Measurements from ENCODE around the gene PCK1.

Gene PCK1

GRCh38 chr20:57589728-57590484 lies 29.0 kb downstream of the PCK1 start:
- no peak for DNase-seq

DNA sequence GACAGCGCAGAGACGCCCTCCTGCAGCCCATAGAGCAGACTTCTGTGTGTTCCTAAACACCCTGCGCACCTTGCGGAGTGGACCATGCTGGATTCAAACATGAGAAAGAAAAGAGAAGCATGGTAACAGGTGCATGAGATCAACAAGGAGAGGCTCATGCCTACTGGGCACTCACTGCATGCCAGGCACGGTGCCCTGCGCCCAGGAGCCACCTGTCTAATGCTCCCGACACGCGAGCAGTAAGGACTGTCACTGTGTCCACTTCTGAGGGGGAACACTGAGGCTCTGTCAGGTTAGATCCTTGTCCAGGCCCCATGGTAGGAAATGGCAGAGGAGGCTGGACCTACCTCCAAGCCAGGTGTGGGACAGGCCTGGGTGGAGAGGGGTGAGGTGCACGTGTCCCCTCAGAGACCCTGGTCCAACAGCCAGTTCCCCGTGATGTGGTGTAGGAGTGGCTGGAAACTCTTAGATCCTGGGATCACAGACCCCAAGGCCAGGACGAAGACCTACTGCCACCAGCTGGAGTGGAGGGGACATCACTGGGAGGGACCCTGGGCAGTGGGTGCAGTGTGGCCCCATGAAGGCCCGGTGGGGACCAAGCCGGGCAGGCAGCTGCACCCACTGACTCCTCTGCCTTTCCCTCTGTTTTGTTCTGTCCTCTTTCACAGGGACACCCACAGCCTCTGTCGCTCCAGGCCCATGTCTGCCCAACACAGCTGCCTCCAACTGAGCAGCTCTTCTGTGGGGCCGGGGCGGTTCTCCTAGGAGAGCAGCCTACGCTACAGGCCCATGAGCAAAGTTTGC lies 29.8 kb downstream of the PCK1 start:
- no peak for DNase-seq

GRCh38 chr20:57591289-57592229 lies 30.6 kb downstream of the PCK1 start:
- DNase-seq = no peak

- no peak for DNase-seq
Measured at GRCh38 chr20:57592263-57593092, 31.6 kb downstream of the PCK1 start.

DNA sequence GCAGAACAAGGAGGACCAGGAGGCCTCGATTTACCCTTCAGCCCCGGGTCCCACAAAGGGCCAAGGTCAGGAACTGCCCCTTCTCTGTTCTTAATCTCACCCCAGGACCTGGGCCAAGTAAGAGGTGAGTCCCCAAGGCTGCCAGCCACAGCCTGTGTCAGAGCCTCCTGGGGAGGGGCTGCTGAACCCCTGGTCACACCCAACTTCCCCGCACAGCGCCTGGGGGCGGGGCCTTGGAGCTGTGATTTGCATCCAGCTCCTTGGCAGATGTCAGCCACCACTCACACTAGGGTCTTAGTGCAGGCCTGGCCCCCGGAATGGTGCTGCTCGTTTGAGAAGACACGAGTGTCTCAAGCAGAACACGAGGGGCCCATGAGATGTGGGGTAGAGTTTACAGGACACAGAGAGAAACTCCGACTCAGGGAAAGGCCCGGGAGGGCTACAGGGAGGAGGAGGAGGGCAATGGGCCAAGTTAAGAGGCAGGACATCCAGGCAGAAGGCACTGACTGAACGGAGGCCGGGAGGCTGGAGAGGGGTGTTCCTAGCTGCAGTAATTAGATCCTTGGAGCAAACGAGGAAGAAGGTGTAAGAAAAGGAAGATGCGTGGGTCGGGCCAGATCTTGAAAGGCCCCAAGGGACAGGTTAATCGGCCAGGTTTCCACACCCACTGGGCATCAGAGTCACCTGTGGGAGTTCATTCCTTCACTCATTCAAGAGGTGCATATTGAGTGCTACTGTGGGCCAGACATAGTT lies 32.4 kb downstream of the PCK1 start:
- DNase-seq = no peak

DNA sequence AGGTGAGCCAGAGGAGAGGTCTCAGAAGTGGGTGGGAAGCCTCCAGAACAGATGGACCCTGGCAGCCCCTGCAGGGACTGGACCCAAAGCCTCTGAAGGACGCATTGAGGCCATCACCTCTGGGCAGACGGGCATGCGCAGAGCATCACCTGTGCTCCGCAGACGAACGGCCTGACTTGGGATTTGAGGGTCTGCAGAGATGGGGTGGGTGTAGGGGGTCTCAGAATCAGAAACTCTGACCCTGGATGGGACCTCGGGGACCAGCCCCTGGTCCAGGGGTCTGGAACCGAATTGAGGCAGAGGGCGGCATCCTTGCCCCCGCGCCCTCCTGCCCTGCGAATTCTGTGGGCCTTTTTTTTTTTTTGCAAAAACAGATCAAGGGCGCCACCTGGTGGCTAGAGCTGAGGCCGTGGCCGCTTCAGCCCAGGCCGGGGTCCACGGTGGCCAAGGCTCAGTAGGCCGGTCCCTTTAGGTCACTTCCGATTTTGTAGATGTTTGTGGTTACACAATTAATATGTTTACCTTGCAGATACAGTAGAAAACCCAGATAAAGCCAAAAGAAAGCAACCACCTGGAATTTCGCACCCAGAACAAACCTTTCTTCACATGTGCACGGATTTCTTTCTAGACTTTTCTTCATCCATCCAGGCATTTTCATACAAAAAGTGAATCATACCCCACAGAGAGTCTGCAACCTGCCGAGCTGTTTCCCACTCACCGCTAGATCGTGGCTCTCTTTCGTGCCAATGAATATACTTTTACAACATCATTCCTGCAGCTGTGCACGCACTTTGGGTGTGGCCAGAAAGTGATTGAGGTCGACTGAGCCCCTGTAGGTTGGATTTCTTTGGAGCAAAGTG lies 33.4 kb downstream of the PCK1 start:
- DNase-seq = peak; percentile 40

- DNase-seq = no peak
Measured at GRCh38 chr20:57595041-57596030, 34.4 kb downstream of the PCK1 start.

GRCh38 chr20:57596358-57596757 lies 35.4 kb downstream of the PCK1 start:
- no peak for DNase-seq

DNA sequence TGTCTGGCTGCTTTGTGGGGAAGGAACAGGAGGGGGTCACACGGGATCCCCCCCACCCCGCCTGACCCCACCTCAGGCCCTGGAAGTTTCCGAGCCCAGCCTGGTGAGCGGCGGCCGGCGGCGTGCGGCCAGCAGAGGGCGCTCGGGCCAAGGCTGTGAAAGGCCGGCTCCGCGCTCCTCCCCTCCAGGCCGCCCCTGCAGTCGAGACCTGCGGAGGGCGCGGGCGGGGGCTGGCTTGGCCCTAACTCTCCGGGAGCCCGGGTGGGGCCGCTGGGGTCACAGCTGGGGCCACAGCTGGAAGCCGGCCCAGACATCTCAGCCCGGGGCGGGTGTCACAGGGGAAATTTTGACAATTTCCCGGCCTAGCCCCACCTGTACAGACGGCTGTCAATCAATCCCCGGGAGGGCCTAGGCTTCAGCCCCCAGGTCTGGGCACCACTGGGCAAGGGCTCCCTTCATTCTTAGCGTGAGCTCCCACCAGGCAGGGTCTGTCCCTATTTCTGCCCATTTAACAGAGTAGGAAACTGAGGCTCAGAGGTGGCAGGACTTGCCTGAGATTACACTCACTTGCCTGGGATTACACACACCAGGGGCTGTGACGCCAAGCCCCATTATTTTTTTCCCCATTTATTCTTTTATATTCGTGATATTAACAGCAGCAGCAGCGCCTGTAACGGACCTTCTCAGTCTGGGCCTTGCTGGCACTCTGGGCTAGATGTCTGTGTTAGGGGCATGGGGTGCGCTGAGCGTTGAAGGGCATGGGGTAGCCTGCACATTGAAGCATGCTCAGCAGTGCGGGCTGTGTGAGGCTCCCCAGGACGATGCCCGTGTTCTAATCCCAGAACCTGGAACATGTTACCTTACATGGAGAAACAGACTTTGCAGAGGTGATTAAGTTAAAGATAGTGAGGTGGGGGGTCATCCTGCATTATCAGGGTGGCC lies 36.4 kb downstream of the PCK1 start:
- DNase-seq = peak; percentile 63

DNA sequence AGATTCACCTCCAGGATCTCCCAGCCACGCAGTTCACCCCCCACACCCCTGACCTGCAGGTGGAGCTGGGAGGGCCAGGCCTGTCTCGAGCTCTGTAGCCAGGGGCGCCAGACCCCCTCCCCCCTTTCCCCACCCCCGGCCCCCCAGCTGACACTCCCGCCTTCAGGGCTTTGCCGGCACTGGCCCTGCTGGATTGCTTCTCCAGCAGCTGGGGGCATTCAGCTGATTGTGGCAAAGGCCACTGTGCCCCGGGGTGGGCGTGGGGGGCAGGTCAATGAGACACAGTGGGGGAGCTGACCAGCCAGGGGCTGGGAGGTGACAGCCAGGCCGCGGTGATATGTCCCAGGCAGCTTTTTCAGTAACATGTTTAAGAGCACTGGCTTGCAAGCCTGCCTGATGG lies 37.1 kb downstream of the PCK1 start:
- DNase-seq = no peak

DNA sequence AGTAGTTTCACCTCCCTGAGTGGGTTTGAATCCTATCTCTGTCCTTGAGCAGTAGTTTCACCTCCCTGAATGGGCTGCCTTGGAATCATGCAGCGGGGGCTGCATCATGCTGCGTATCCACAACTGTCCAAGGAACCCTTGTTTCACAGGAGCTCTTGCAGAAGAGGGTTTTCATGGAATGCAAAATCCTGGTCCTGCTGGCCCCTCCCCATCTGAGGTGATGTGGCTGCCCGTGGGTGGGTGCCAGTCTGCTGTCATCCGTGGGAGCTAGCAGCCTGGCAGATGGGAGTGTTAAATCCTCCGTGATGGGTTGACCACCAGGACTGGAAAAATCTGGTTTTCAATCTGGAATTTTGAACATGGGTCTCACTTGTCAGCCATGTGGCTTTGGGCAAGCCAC lies 37.6 kb downstream of the PCK1 start:
- no peak for DNase-seq

DNA sequence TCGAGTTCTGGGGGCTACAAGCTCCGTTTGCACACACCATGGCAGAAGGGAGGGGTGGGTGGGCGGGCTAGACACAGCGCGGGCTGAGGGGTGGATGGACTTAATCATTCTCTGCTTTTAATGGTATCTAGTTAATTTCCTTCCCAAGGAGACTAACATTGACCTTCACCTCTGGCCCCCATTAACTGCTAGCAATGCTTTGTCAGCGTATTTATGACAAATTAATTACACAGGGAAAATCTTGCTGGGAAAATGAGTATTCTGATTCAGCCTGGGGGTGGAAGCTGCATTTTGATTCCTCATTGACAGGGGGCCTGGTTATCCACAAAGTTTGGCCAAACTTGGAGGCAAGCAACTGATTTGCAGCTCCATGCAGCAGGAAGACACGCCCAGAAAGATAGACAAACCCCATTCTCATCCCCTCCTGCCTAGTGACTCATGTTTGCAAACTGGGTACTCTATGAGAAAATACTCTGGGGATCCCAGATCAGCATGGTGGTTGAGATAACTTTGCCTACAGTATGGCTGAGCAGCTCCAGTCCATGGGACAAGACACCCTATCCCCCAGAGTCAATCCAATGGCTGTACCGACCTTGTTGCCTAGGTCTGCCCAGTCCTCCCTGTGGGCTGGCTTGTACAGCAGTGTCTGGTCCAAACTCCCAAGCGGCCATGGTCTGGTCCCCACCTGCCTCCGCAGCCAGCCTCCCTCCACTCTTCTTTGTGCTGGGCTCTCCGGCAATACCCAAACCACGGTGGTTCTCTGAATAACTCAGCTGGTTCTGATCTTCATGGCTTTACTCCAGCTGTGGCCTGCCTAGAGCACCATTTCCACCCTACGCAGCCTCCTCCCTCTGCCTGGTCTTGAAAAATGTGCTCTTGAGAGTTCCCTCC lies 39.7 kb downstream of the PCK1 start:
- peak; percentile 49 for DNase-seq

DNA sequence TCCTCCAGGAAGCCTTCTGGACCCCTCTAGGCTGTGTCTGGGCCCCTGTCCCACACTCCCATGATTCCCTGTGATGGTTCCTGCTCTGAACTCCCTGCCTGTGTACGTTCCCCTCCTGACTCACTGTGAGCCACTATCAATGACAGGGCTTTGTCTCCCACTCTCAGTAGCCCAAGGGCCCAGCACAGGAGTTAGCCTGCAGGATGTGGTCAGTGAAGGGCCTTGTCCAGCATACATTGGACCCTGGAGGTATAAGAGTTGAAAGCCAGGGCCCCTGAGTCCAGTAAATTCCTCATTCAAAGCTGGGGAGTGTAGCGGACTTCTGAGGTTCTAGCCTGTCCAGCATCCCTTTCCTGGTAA lies 40.3 kb downstream of the PCK1 start:
- DNase-seq = no peak

DNA sequence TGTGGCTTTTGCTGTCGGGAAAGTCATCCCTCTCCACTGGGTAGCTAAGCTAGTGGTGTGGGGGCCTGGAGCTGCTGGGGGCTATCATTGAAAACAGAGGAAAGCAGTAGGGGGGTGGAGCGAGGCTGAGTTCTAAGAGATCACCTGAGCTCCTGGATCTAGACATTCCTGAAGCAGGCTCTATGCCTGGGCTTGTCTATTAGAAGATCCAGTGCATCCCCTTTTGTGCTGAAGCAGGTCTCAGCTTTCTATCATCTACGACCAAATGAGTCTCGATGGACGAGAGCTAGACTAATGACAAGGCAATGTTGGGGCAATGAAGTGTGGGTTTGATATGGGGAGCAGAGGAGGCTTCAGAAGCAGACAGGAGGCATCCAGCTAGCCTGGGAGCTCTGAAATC lies 40.8 kb downstream of the PCK1 start:
- DNase-seq = no peak

- DNase-seq = no peak
Measured at GRCh38 chr20:57603120-57603519, 42.2 kb downstream of the PCK1 start.

DNA sequence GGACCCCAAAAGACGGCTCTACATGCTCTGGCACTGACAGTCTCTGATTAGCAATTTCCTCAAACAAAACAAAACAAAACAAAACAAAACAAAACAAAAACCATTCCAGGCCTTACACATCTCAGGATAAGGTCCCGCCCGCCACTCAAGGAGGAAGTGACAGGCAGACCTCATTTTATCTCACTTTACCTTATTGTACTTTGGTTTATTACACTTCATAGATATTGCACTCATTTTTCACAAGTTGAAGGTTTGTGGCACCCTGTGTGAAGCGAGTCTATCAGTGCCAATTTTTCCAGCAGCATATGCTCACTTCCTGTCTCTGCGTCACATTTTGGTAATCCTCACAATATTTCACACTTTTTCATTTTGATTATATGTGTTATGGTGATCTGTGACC lies 44.1 kb downstream of the PCK1 start:
- no peak for DNase-seq

DNA sequence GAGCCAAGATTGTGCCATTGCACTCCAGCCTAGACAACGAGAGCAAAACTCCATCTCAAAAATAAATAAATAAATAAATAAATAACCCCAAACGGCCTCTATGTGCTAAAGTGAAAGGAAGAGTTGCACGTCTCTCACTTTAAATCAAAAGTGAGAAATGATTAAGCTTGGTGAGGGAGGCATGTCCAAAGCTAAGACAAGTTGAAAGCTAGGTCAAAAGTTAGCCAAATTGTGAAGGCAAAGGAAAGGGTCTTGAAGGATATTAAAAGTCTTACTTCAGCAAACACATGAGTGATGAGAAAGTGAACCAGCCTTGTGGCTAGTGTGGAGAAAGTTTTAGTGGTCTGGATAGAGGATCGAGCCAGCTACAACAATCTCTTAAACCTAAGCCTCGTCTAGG lies 45.0 kb downstream of the PCK1 start:
- DNase-seq = no peak
